ENCODE measurements around the gene PTS.

Gene PTS

GRCh38 chr11:112273066-112273465 lies 46.8 kb downstream of the PTS start:
- no peak for TF ChIP-seq CTCF (IDR thresholded peaks at IDR 0.05; ENCODE audit: low read depth, low read length, missing control alignments)
- in situ Hi-C loops (cut with HindIII; ENCODE audit: low sequenced_read_pairs), result no loop called here
- no peak overlapping the region for H3K4me3 ChIP-seq (ENCODE audit: low read depth, low read length)
- DNase-seq (ENCODE audit: low read depth), result no peak

- TF ChIP-seq CTCF (IDR thresholded peaks at IDR 0.05; ENCODE audit: low read depth, low read length, missing control alignments), result no peak
- in situ Hi-C loops (cut with HindIII; ENCODE audit: low sequenced_read_pairs), result no loop called here
- H3K4me3 ChIP-seq (ENCODE audit: low read depth, low read length), result no peak overlapping the region
- no peak for DNase-seq (ENCODE audit: low read depth)
Observed at GRCh38 chr11:112274007-112274783, 48.0 kb downstream of the PTS start.

GRCh38 chr11:112277029-112277428 lies 50.8 kb downstream of the PTS start:
- no peak overlapping the region for H3K4me3 ChIP-seq (ENCODE audit: low read depth, low read length)
- TF ChIP-seq CTCF (IDR thresholded peaks at IDR 0.05; ENCODE audit: low read depth, low read length, missing control alignments), result no peak
- no peak for DNase-seq (ENCODE audit: low read depth)
- in situ Hi-C loops (cut with HindIII; ENCODE audit: low sequenced_read_pairs), result no loop called here

GRCh38 chr11:112277941-112278340 lies 51.7 kb downstream of the PTS start:
- in situ Hi-C loops (cut with HindIII; ENCODE audit: low sequenced_read_pairs), result no loop called here
- TF ChIP-seq CTCF (IDR thresholded peaks at IDR 0.05; ENCODE audit: low read depth, low read length, missing control alignments), result no peak
- no peak overlapping the region for H3K4me3 ChIP-seq (ENCODE audit: low read depth, low read length)
- DNase-seq (ENCODE audit: low read depth), result no peak

GRCh38 chr11:112278803-112279202 lies 52.6 kb downstream of the PTS start:
- no peak for TF ChIP-seq CTCF (IDR thresholded peaks at IDR 0.05; ENCODE audit: low read depth, low read length, missing control alignments)
- DNase-seq (ENCODE audit: low read depth), result no peak
- no peak overlapping the region for H3K4me3 ChIP-seq (ENCODE audit: low read depth, low read length)
- in situ Hi-C loops (cut with HindIII; ENCODE audit: low sequenced_read_pairs), result no loop called here

GRCh38 chr11:112279901-112280267 lies 53.7 kb downstream of the PTS start:
- DNase-seq (ENCODE audit: low read depth), result peak; percentile 15
- H3K4me3 ChIP-seq (ENCODE audit: low read depth, low read length), result peak overlapping the region; percentile 31
- TF ChIP-seq CTCF (IDR thresholded peaks at IDR 0.05; ENCODE audit: low read depth, low read length, missing control alignments), result peak; percentile 71
- in situ Hi-C loops (cut with HindIII; ENCODE audit: low sequenced_read_pairs), result no loop called here
